Endothelial cell of umbilical vein (primary cell): ENCODE data around the gene PNMA1. TPM values are rescaled to one million over a fixed set of nuclear protein-coding genes. Genes with fewer than 3 reads are reported as not detected.

Source experiments
- BruUV-seq: library from RNA; stranded (reverse); fragments of 400-500 nt; replicated peaks from 2 replicates; lab custom pipeline; 2021; lab: Mats Ljungman, UMichigan
- CTCF ChIA-PET: fragments of 300-600, 350-600 bp; sonication (Branson Sonifier 250); formaldehyde crosslinking; loops from one replicate; lab custom pipeline; 2021; ENCODE audit warnings: antibody characterized with exemption, inconsistent platforms; lab: Charles Lee
- POLR2A ChIA-PET: fragments of 300-600, 350-600 bp; sonication (Branson Sonifier 250); formaldehyde crosslinking; loops from one replicate; lab custom pipeline; 2021; ENCODE audit warnings: antibody characterized with exemption, inconsistent platforms; lab: Charles Lee
- DNase-seq: peaks from one replicate; pipeline ENCODE4 v3.0.0-alpha.2; 2011; ENCODE audit warnings: low read depth, low spot score
- FAIRE-seq: peaks from 2 replicates; lab custom pipeline; 2011; peaks lifted over from hg19 to GRCh38; lab: Jason Lieb, UNC
- H2AFZ ChIP-seq: 2 replicates; pipeline ENCODE4 v1.6.0; 2012; ENCODE audit warnings: low read depth, low read length, control low read depth, inconsistent platforms
- H3K27ac ChIP-seq: 2 replicates; pipeline ENCODE4 v1.5.1; 2011; ENCODE audit warnings: low read depth, mild to moderate bottlenecking, control low read depth, low read length, moderate library complexity; ENCODE audit not compliant: insufficient read depth
- H3K27me3 ChIP-seq, 2 experiments: 2 replicates each; pipeline versions ENCODE4 v1.6.0 to v1.6.1; 2011; ENCODE audit warnings: low read length in 2 of 2, mixed read lengths in 1 of 2; ENCODE audit not compliant: control insufficient read depth in 2 of 2, insufficient read depth in 2 of 2
- H3K36me3 ChIP-seq, 2 experiments: 2 replicates in 1 of 2; 3 replicates in 1 of 2; pipeline ENCODE4 v1.5.1; 2011; ENCODE audit warnings: low read length in 2 of 2, mild to moderate bottlenecking in 1 of 2, moderate library complexity in 1 of 2; ENCODE audit not compliant: control insufficient read depth in 2 of 2, insufficient read depth in 2 of 2; ENCODE audit errors: extremely low read depth in 1 of 2
- H3K4me1 ChIP-seq: 3 replicates; pipeline ENCODE4 v1.5.1; 2011; ENCODE audit warnings: mild to moderate bottlenecking, low read length; ENCODE audit not compliant: control insufficient read depth, insufficient read depth; ENCODE audit errors: extremely low read depth
- H3K4me2 ChIP-seq: 2 replicates; pipeline ENCODE4 v1.6.1; 2011; ENCODE audit warnings: low read length, control low read depth, mixed read lengths; ENCODE audit not compliant: insufficient read depth
- H3K4me3 ChIP-seq, 3 experiments: fragments of 200-600 bp in 1 of 3; sonication (generic), shearing (Covaris generic) in 1 of 3; replicated peaks in 1 of 3; 2 replicates each; pipeline ENCODE4 v1.5.1; 2011 to 2016; ENCODE audit warnings: control low read depth in 3 of 3, low read length in 3 of 3, mild to moderate bottlenecking in 2 of 3, inconsistent platforms in 1 of 3, low read depth in 1 of 3, moderate library complexity in 1 of 3; ENCODE audit not compliant: insufficient read depth in 1 of 3
- H3K79me2 ChIP-seq: 2 replicates; pipeline ENCODE4 v1.6.0; 2012; ENCODE audit warnings: low read length, inconsistent platforms; ENCODE audit not compliant: control insufficient read depth, insufficient read depth
- H3K9ac ChIP-seq: replicated peaks from 2 replicates; pipeline ENCODE3; 2011; ENCODE audit warnings: low read length, control low read depth; ENCODE audit not compliant: insufficient read depth; ENCODE audit errors: extremely low read depth
- H3K9me1 ChIP-seq: replicated peaks from 3 replicates; pipeline ENCODE4 v1.6.0; 2011; ENCODE audit warnings: mild to moderate bottlenecking, low read length; ENCODE audit not compliant: control insufficient read depth, insufficient read depth; ENCODE audit errors: extremely low read depth
- H3K9me3 ChIP-seq: replicated peaks from 2 replicates; pipeline ENCODE4 v1.5.1; 2012; ENCODE audit warnings: low read length, inconsistent platforms; ENCODE audit not compliant: control insufficient read depth, insufficient read depth
- H4K20me1 ChIP-seq: replicated peaks from 2 replicates; pipeline ENCODE3; 2011; ENCODE audit warnings: mild to moderate bottlenecking, low read length; ENCODE audit not compliant: control insufficient read depth, insufficient read depth; ENCODE audit errors: extremely low read depth
- CTCF ChIP-seq, 2 donors: IDR thresholded peaks; 1 replicate in 1 of 2; 2 replicates in 1 of 2; pipeline ENCODE4 v1.5.1; 2011; ENCODE audit warnings: low read length in 2 of 2, mild to moderate bottlenecking in 2 of 2, moderate library complexity in 2 of 2, control low read depth in 1 of 2, inconsistent platforms in 1 of 2, low read depth in 1 of 2; ENCODE audit not compliant: insufficient read depth in 1 of 2; ENCODE audit errors: extremely low read depth in 1 of 2
- EZH2 ChIP-seq: IDR thresholded peaks from 2 replicates; pipeline ENCODE4 v1.6.1; 2012; ENCODE audit warnings: borderline replicate concordance, low read depth, mild to moderate bottlenecking, moderate library complexity, low read length, inconsistent platforms; ENCODE audit not compliant: severe bottlenecking
- FOS ChIP-seq: IDR thresholded peaks from 2 replicates; pipeline ENCODE4 v1.6.1; 2011; ENCODE audit warnings: mild to moderate bottlenecking, low read length, moderate library complexity, borderline replicate concordance; ENCODE audit not compliant: insufficient read depth
- GATA2 ChIP-seq: IDR thresholded peaks from 2 replicates; pipeline ENCODE4 v1.7.0; 2011; ENCODE audit warnings: low read depth, mild to moderate bottlenecking, moderate library complexity, mixed read lengths, low read length; ENCODE audit not compliant: insufficient read length, insufficient read depth
- JUN ChIP-seq: IDR thresholded peaks from 2 replicates; pipeline ENCODE4 v1.6.1; 2011; ENCODE audit warnings: borderline replicate concordance, low read depth; ENCODE audit not compliant: insufficient read length, insufficient read depth
- MAX ChIP-seq: IDR thresholded peaks from 2 replicates; pipeline ENCODE4 v1.6.1; 2011; ENCODE audit not compliant: insufficient read depth, insufficient read length
- MYC ChIP-seq: IDR thresholded peaks from one replicate; pipeline ENCODE4 v1.6.1; 2011; ENCODE audit warnings: mild to moderate bottlenecking, low read depth, low read length
- POLR2A ChIP-seq: IDR thresholded peaks from 2 replicates; pipeline ENCODE4 v1.6.1; 2012; ENCODE audit warnings: low read depth, mild to moderate bottlenecking, control low read depth, low read length
- POLR2AphosphoS5 ChIP-seq: IDR thresholded peaks from 2 replicates; pipeline ENCODE4 v1.6.1; 2012; ENCODE audit warnings: low read depth, mild to moderate bottlenecking, control low read depth, low read length, moderate library complexity; ENCODE audit not compliant: insufficient read depth
- dilution Hi-C: fragments of 300-500 bp; cut with MboI; formaldehyde crosslinking; loops from one replicate; pipeline ENCODE4 v1.15.0; 2019; ENCODE audit warnings: low sequenced_read_pairs; ENCODE audit not compliant: extremely low pct_ligation_motif_present
- intact Hi-C: fragments of 100-400 bp; cut with micrococcal nuclease; formaldehyde crosslinking; loops from one replicate; pipeline ENCODE4 v1.10.0; 2022
- polyA plus RNA-seq, 4 experiments: library from polyadenylated mRNA; depleted of rRNA in 3 of 4; stranded (reverse) in 3 of 4; unstranded in 1 of 4; fragments of >200 nt; gene quantifications; 2 replicates each; pipeline versions ENCODE4 v1.2.1 to v1.2.3, GENCODE V29; 2011 to 2012; ENCODE audit warnings: missing spikeins in 1 of 4
- total RNA-seq: library from RNA; stranded (reverse); gene quantifications from 2 replicates; pipeline ENCODE4 v1.2.3, GENCODE V29; 2021

The PNMA1 gene
- total and polyA plus RNA-seq, 2 donors (not counting 3 experiments of a cell fraction or from before 2014, with no cell fraction given), result 29.8 to 82.6 TPM

GRCh38 chr14:73728717-73729330 is 14.6 kb upstream of the PNMA1 start:
- TF ChIP-seq EZH2, result no peak
- peak; percentile 29 for TF ChIP-seq POLR2AphosphoS5
- peak; percentile 90 to 91 for TF ChIP-seq CTCF (IDR thresholded peaks at IDR 0.05; ENCODE audit: extremely low read depth in 1 of 2, insufficient read depth in 1 of 2, low read depth in 1 of 2, low read length in 2 of 2)
- no TSS peak for BruUV-seq
- no peaks in the 10 kb centered on the region for H3K9me1 ChIP-seq
- peaks cover 35% of the 10 kb centered on the region for H3K79me2 ChIP-seq
- peak overlapping the region; percentile 70 for H3K27ac ChIP-seq
- no peaks in the 10 kb centered on the region for H3K9me3 ChIP-seq
- intact Hi-C loops, result loop anchor here (1.0 to 5.0 kb wide), 8 partner anchors 12 to 310 kb away; partner anchors contain the start of gene ZNF410
- DNase-seq, result peak; percentile 88
- FAIRE-seq, result peak; percentile 99
- H2AFZ ChIP-seq, result no peak overlapping the region
- peaks cover 51% of the 10 kb centered on the region for H3K4me1 ChIP-seq
- peak overlapping the region; percentile 44 for H3K4me2 ChIP-seq
- CTCF ChIA-PET, result interaction anchor here (0.6 to 12.5 kb wide), 34 partner anchors 9 to 309 kb away, joined by 3 to 245 read pairs (median 5); partner anchors contain the start of genes PNMA1, PTGR2 and ZNF410
- dilution Hi-C loops, result no loop called here
- peak overlapping the region; percentile 25 for H3K9ac ChIP-seq
- H3K27me3 ChIP-seq, result no peaks in the 10 kb centered on the region
- H3K4me3 ChIP-seq, result no peak overlapping the region
- POLR2A ChIA-PET, result interaction anchor here (0.7 to 1.4 kb wide), 4 partner anchors 11 to 25 kb away, joined by 3 to 7 read pairs (median 4); no protein-coding TSS in a partner anchor
- peaks cover 30 to 40% of the 10 kb centered on the region in 2 experiments for H3K36me3 ChIP-seq
- H4K20me1 ChIP-seq, result no peaks in the 10 kb centered on the region

- Histone ChIP-seq H3K4me3 (no peak overlapping the region), H3K79me2 (peaks cover 29% of the 10 kb centered on the region), H3K4me2 (no peak overlapping the region), H2AFZ (no peak overlapping the region), H3K9me1 (no peaks in the 10 kb centered on the region), H4K20me1 (no peaks in the 10 kb centered on the region), H3K9me3 (no peaks in the 10 kb centered on the region), H3K27me3 (no peaks in the 10 kb centered on the region), H3K36me3 (peaks cover 35 to 46% of the 10 kb centered on the region in 2 experiments), H3K4me1 (peaks cover 57% of the 10 kb centered on the region), H3K27ac (peak overlapping the region; percentile 98), H3K9ac (no peak overlapping the region)
- no TSS peak for BruUV-seq
- intact Hi-C loops (loop anchor here (5.0 kb wide), 1 partner anchor 140 kb away; no protein-coding TSS in a partner anchor), dilution Hi-C loops (no loop called here)
- no peak for FAIRE-seq
- CTCF ChIA-PET, result interaction anchor here (2.0 to 12.5 kb wide), 4 partner anchors 16 to 99 kb away, joined by 6 to 245 read pairs (median 111); a partner anchor contains a TSS
- TF ChIP-seq FOS (no peak), POLR2A (no peak), MAX (no peak), JUN (no peak), EZH2 (no peak), CTCF (IDR thresholded peaks at IDR 0.05; ENCODE audit: extremely low read depth in 1 of 2, insufficient read depth in 1 of 2, low read depth in 1 of 2, low read length in 2 of 2) (no peak), POLR2AphosphoS5 (no peak), GATA2 (no peak), MYC (no peak)
- DNase-seq, result no peak
- POLR2A ChIA-PET, result no interaction called here
Measured at GRCh38 chr14:73727166-73727565, 13.0 kb upstream of the PNMA1 start.
